CD4-positive, alpha-beta T cell (primary cell): Measurements from ENCODE around the gene OPRM1. TPM values are rescaled to one million over a fixed set of nuclear protein-coding genes. Genes with fewer than 3 reads are reported as not detected.
A peak's percentile ranks its signal among the peaks of the same experiment; 100 is the strongest.

Experiments
- ATAC-seq: fragments of 200-7000 bp; cut with Tn5 transposase; one replicate; pipeline ENCODE4 v1.10.0; 2022; ENCODE audit warnings: mild to moderate bottlenecking; ENCODE audit not compliant: poor library complexity
- CTCF ChIA-PET: fragments of 350-600 bp; sonication (Branson Sonifier 250); formaldehyde crosslinking; loops from one replicate; lab custom pipeline; 2021; ENCODE audit warnings: antibody characterized with exemption, inconsistent platforms; lab: Charles Lee
- POLR2A ChIA-PET: fragments of 350-600 bp; sonication (Branson Sonifier 250); formaldehyde crosslinking; loops from one replicate; lab custom pipeline; 2021; ENCODE audit warnings: antibody characterized with exemption, inconsistent platforms; lab: Charles Lee
- DNase-seq, 14 experiments: peaks; one replicate each; pipeline ENCODE4 v3.0.0-alpha.2; 2013 to 2020; ENCODE audit warnings: mixed read lengths in 2 of 14
- H3K27ac ChIP-seq, 2 donors: one replicate each; pipeline versions ENCODE4 v1.5.1 to v1.7.0; 2013; ENCODE audit warnings: low read length in 2 of 2, low read depth in 1 of 2, mild to moderate bottlenecking in 1 of 2
- H3K27me3 ChIP-seq, 2 experiments: 1 replicate in 1 of 2; 2 replicates in 1 of 2; pipeline versions ENCODE4 v1.6.1 to v1.7.0; 2013; ENCODE audit warnings: low read length in 2 of 2, control low read depth in 1 of 2, mild to moderate bottlenecking in 1 of 2, moderate library complexity in 1 of 2; ENCODE audit not compliant: insufficient read depth in 2 of 2, control insufficient read depth in 1 of 2
- H3K36me3 ChIP-seq: one replicate; pipeline ENCODE4 v1.6.1; 2013; ENCODE audit warnings: low read length, control low read depth; ENCODE audit not compliant: insufficient read depth
- H3K4me1 ChIP-seq: one replicate; pipeline ENCODE4 v1.6.1; 2013; ENCODE audit warnings: low read length, control low read depth; ENCODE audit not compliant: insufficient read depth
- H3K4me3 ChIP-seq: one replicate; pipeline ENCODE4 v1.5.1; 2013; ENCODE audit warnings: mild to moderate bottlenecking, low read length, moderate library complexity
- H3K9me3 ChIP-seq, 2 experiments: 1 replicate in 1 of 2; 2 replicates in 1 of 2; pipeline versions ENCODE4 v1.6.1 to v1.7.0; 2013; ENCODE audit warnings: low read length in 2 of 2, mild to moderate bottlenecking in 2 of 2, control low read depth in 1 of 2, moderate library complexity in 1 of 2; ENCODE audit not compliant: control insufficient read depth in 1 of 2, insufficient read depth in 1 of 2
- H3K27ac Mint-ChIP-seq: one replicate; pipeline ENCODE4 v1.8.0; 2020; ENCODE audit warnings: mixed read lengths
- H3K27me3 Mint-ChIP-seq: one replicate; pipeline ENCODE4 v1.8.0; 2021; ENCODE audit warnings: mixed read lengths
- H3K36me3 Mint-ChIP-seq: one replicate; pipeline ENCODE4 v1.8.0; 2021; ENCODE audit warnings: low read depth, mixed read lengths
- H3K4me1 Mint-ChIP-seq: one replicate; pipeline ENCODE4 v1.8.0; 2021; ENCODE audit warnings: low read depth, mixed read lengths
- H3K4me3 Mint-ChIP-seq: one replicate; pipeline ENCODE4 v1.8.0; 2020; ENCODE audit warnings: mild to moderate bottlenecking, mixed read lengths
- H3K9me3 Mint-ChIP-seq: one replicate; pipeline ENCODE4 v1.8.0; 2020; ENCODE audit warnings: mixed read lengths
- intact Hi-C, 2 experiments: fragments of 100-400 bp; cut with DNase I in 1 of 2; cut with micrococcal nuclease in 1 of 2; formaldehyde crosslinking; loops; one replicate each; pipeline versions ENCODE4 v1.15.1 to v1.9.0; 2023 to 2025; cut with DNase I, micrococcal nuclease
- total RNA-seq, 174 experiments: library from RNA in 2 of 174; stranded (reverse) in 2 of 174; gene quantifications; one replicate each; pipeline ENCODE4 v1.2.3 and lab custom pipeline; 2021 to 2026
- TF ChIP-seq, protein P1 (sequence below): fragments of 200-600 bp; IDR thresholded peaks from one replicate; pipeline ENCODE4 v1.8.0; 2022; ENCODE audit warnings: antibody characterized with exemption, mild to moderate bottlenecking

The OPRM1 gene
- total RNA-seq, 2 experiments from 2014 or later, result not detected

DNA sequence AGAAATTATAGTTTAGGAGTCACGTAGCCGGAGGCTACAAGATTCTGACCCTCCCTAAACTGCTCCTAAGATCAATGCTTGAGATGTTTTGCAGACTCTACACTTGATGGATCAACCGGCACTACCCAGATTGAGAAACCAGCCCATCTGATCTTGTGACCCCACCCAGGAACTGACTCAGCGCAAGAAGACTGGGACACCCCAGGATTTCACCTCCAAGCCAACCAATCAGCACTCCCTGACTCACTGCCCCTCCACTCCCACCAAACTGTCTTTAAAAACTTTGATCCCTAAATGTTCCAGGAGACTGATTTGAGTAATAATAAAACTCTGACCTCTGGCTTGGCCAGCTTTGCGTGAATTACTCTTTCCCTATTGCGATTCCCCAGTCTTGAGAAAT, 99.8 kb downstream of the OPRM1 start:
- Histone ChIP-seq H3K4me1 (no peaks in the 10 kb centered on the region), H3K27ac (no peak overlapping the region), H3K36me3 (no peaks in the 10 kb centered on the region), H3K9me3 (no peaks in the 10 kb centered on the region), H3K4me3 (no peak overlapping the region), H3K27me3 (no peaks in the 10 kb centered on the region)
- intact Hi-C loops, result no loop called here
- no peak overlapping the region for H3K4me3 Mint-ChIP-seq
- CTCF ChIA-PET, result no interaction called here
- no peaks in the 10 kb centered on the region for H3K9me3 Mint-ChIP-seq
- ATAC-seq, result no peak
- H3K27ac Mint-ChIP-seq, result no peak overlapping the region
- TF ChIP-seq, protein P1, sequence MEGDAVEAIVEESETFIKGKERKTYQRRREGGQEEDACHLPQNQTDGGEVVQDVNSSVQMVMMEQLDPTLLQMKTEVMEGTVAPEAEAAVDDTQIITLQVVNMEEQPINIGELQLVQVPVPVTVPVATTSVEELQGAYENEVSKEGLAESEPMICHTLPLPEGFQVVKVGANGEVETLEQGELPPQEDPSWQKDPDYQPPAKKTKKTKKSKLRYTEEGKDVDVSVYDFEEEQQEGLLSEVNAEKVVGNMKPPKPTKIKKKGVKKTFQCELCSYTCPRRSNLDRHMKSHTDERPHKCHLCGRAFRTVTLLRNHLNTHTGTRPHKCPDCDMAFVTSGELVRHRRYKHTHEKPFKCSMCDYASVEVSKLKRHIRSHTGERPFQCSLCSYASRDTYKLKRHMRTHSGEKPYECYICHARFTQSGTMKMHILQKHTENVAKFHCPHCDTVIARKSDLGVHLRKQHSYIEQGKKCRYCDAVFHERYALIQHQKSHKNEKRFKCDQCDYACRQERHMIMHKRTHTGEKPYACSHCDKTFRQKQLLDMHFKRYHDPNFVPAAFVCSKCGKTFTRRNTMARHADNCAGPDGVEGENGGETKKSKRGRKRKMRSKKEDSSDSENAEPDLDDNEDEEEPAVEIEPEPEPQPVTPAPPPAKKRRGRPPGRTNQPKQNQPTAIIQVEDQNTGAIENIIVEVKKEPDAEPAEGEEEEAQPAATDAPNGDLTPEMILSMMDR, result no peak
- POLR2A ChIA-PET, result no interaction called here
- H3K36me3 Mint-ChIP-seq, result no peaks in the 10 kb centered on the region
- peak in 2 of 14 experiments; percentile 48 to 62 for DNase-seq
- H3K27me3 Mint-ChIP-seq, result no peaks in the 10 kb centered on the region
- H3K4me1 Mint-ChIP-seq, result peaks cover 6% of the 10 kb centered on the region

DNA sequence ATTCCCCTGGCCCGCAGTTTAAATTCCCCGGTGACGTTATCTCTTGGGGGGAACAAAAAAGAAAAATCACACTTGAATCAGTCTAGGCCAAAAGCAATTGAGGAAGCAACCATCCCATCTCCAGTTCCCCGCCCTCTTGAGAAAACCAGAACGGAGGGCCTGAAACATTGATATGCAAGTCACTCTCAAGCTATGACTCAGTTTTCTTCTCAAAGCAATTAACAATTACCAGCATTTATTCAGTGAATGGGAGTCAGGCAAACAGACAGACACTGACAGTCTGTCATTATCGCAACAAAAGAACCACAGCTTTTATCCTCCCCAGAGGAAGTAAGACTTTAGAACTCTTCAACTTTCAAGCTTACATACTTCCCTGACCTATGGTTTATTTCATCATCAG, 100.9 kb downstream of the OPRM1 start:
- ATAC-seq (no peak), DNase-seq (peak in 2 of 14 experiments; percentile 33 to 50)
- Mint-ChIP-seq H3K27me3 (no peaks in the 10 kb centered on the region), H3K36me3 (no peaks in the 10 kb centered on the region), H3K4me3 (no peak overlapping the region), H3K4me1 (peaks cover 6% of the 10 kb centered on the region), H3K27ac (no peak overlapping the region), H3K9me3 (no peaks in the 10 kb centered on the region)
- ChIA-PET CTCF (no interaction called here), POLR2A (interaction anchor here (0.6 kb wide), 1 partner anchor 15 kb away, joined by 3 read pairs; no protein-coding TSS in a partner anchor)
- H3K27ac ChIP-seq, result no peak overlapping the region
- TF ChIP-seq, protein P1, result no peak
- H3K4me1 ChIP-seq, result no peaks in the 10 kb centered on the region
- H3K27me3 ChIP-seq, result no peaks in the 10 kb centered on the region
- H3K4me3 ChIP-seq, result no peak overlapping the region
- intact Hi-C loops, result no loop called here
- H3K36me3 ChIP-seq, result no peaks in the 10 kb centered on the region
- no peaks in the 10 kb centered on the region for H3K9me3 ChIP-seq

DNA sequence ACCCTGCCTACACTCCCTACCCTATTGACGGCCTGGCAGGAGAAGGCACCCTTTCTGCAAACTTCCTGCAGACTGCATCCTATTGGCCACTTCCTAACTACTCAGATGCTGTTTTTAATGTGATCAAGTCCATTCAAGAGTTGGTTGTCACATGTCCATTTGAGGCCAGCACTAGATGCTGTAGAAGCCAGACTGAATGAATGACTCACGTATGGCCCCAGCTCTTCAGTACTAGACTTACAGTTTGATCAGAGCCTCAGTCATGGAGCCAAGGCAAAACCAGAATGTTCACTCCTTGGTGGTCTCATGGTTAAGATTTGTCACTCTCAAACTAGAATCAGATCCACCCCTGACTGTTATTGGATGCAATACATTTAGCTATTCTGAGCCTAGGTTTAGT, 101.7 kb downstream of the OPRM1 start:
- Histone ChIP-seq H3K27me3 (no peaks in the 10 kb centered on the region), H3K9me3 (no peaks in the 10 kb centered on the region), H3K4me3 (no peak overlapping the region), H3K4me1 (no peaks in the 10 kb centered on the region), H3K36me3 (no peaks in the 10 kb centered on the region), H3K27ac (no peak overlapping the region)
- DNase-seq (no peak), ATAC-seq (no peak)
- TF ChIP-seq, protein P1, result no peak
- no peak overlapping the region for H3K27ac Mint-ChIP-seq
- peaks cover 6% of the 10 kb centered on the region for H3K4me1 Mint-ChIP-seq
- H3K36me3 Mint-ChIP-seq, result no peaks in the 10 kb centered on the region
- no peaks in the 10 kb centered on the region for H3K27me3 Mint-ChIP-seq
- intact Hi-C loops, result no loop called here
- ChIA-PET POLR2A (no interaction called here), CTCF (no interaction called here)
- H3K9me3 Mint-ChIP-seq, result no peaks in the 10 kb centered on the region
- H3K4me3 Mint-ChIP-seq, result no peak overlapping the region
